GM12878 (cell line): ENCODE data around the gene HIVEP2. TPM values are rescaled to one million over a fixed set of nuclear protein-coding genes. Genes with fewer than 3 reads are reported as not detected.

Experiments
- ATAC-seq: fragments of 200-7000 bp; cut with Tn5 transposase; 3 replicates; pipeline ENCODE4 v1.9.1; 2020; ENCODE audit warnings: mild to moderate bottlenecking, moderate library complexity
- BruUV-seq: library from RNA; stranded (reverse); fragments of 400-500 nt; replicated peaks from 2 replicates; lab custom pipeline; 2021; lab: Mats Ljungman, UMichigan
- CTCF ChIA-PET: fragments of 300-600 bp; sonication (Branson Sonifier 250); formaldehyde crosslinking; extraction: SDS; loops from one replicate; lab custom pipeline; 2021; ENCODE audit warnings: inconsistent platforms; lab: Yijun Ruan, JAX
- POLR2A ChIA-PET: fragments of 350-600 bp; formaldehyde crosslinking; extraction: SDS; loops from one replicate; lab custom pipeline; 2021; ENCODE audit warnings: inconsistent platforms; lab: Charles Lee
- RAD21 ChIA-PET: fragments of 300-600 bp; sonication (Branson Sonifier 250); formaldehyde crosslinking; loops from one replicate; lab custom pipeline; 2023; ENCODE audit warnings: antibody characterized with exemption; ENCODE audit not compliant: unreplicated experiment; lab: Charles Lee
- SMC1A ChIA-PET: fragments of 300-600 bp; sonication (Branson Sonifier 250); formaldehyde crosslinking; loops from one replicate; lab custom pipeline; 2023; ENCODE audit not compliant: unreplicated experiment, uncharacterized antibody; lab: Charles Lee
- DNase-seq: peaks from one replicate; pipeline ENCODE4 v3.0.0-alpha.2; 2011; ENCODE audit warnings: low read depth, low spot score
- FAIRE-seq: peaks from 3 replicates; lab custom pipeline; 2011; peaks lifted over from hg19 to GRCh38; lab: Jason Lieb, UNC
- H2AFZ ChIP-seq: 2 replicates; pipeline ENCODE4 v1.6.0; 2011; ENCODE audit warnings: low read depth, low read length, control low read depth; ENCODE audit not compliant: control insufficient read depth
- H3K27ac ChIP-seq: 2 replicates; pipeline ENCODE4 v1.5.1; 2011; ENCODE audit warnings: control low read depth; ENCODE audit not compliant: control insufficient read depth, insufficient read depth
- H3K27me3 ChIP-seq, 2 experiments: replicated peaks in 1 of 2; 2 replicates each; pipeline versions ENCODE4 v1.6.0 to v1.6.1; 2011; ENCODE audit warnings: low read length in 1 of 2; ENCODE audit not compliant: control insufficient read depth in 2 of 2, insufficient read depth in 2 of 2
- H3K36me3 ChIP-seq, 2 experiments: 2 replicates each; pipeline ENCODE4 v1.5.1; 2011; ENCODE audit warnings: low read length in 1 of 2; ENCODE audit not compliant: control insufficient read depth in 2 of 2, insufficient read depth in 2 of 2
- H3K4me1 ChIP-seq: 2 replicates; pipeline ENCODE4 v1.6.1; 2011; ENCODE audit warnings: mild to moderate bottlenecking, low read length, moderate library complexity, mixed read lengths; ENCODE audit not compliant: control insufficient read depth, insufficient read depth
- H3K4me2 ChIP-seq: 2 replicates; pipeline ENCODE4 v1.6.0; 2011; ENCODE audit warnings: control low read depth; ENCODE audit not compliant: control insufficient read depth, insufficient read depth
- H3K4me3 ChIP-seq: fragments of 200-600 bp; sonication (generic); 2 replicates; pipeline ENCODE4 v1.5.1; 2016
- H3K79me2 ChIP-seq: 2 replicates; pipeline ENCODE4 v1.6.0; 2011; ENCODE audit warnings: low read length; ENCODE audit not compliant: control insufficient read depth, insufficient read depth
- H3K9ac ChIP-seq: 2 replicates; pipeline ENCODE4 v1.8.0; 2011; ENCODE audit warnings: low read length, control low read depth, mixed read lengths; ENCODE audit not compliant: control insufficient read depth, insufficient read depth
- H3K9me3 ChIP-seq: replicated peaks from 3 replicates; pipeline ENCODE4 v1.5.1; 2011; ENCODE audit warnings: mild to moderate bottlenecking, low read length; ENCODE audit not compliant: control insufficient read depth, insufficient read depth
- H4K20me1 ChIP-seq: 2 replicates; pipeline ENCODE4 v1.6.0; 2011; ENCODE audit not compliant: control insufficient read depth, insufficient read depth
- ASH2L ChIP-seq: fragments of 300-600, 200-600 bp; sonication (generic); IDR thresholded peaks from 2 replicates; pipeline ENCODE4 v1.6.1; 2017; ENCODE audit warnings: low read depth, mild to moderate bottlenecking, borderline replicate concordance
- FOXK2 ChIP-seq: fragments of 450-650 bp; IDR thresholded peaks from 2 replicates; pipeline ENCODE4 v1.6.1; 2017; ENCODE audit warnings: mild to moderate bottlenecking, moderate library complexity
- GATAD2B ChIP-seq: fragments of 450-650 bp; conservative IDR thresholded peaks from 2 replicates; pipeline ENCODE4 v1.6.1; 2017; ENCODE audit warnings: low read depth, mild to moderate bottlenecking, moderate library complexity
- IKZF1 ChIP-seq: fragments of 450-650 bp; conservative IDR thresholded peaks from 2 replicates; pipeline ENCODE4 v1.6.1; 2017; ENCODE audit warnings: antibody characterized with exemption, mild to moderate bottlenecking
- JUND ChIP-seq: IDR thresholded peaks from 2 replicates; pipeline ENCODE4 v1.6.1; 2012; ENCODE audit warnings: low read depth, mild to moderate bottlenecking, low read length, improper control_type of control experiment, moderate library complexity
- SMAD5 ChIP-seq: IDR thresholded peaks from 2 replicates; pipeline ENCODE4 v1.6.1; 2016; ENCODE audit warnings: antibody characterized with exemption, low read depth
- STAT1 ChIP-seq: fragments of 450-650 bp; conservative IDR thresholded peaks from 2 replicates; pipeline ENCODE4 v1.6.1; 2014; ENCODE audit warnings: antibody characterized with exemption, mild to moderate bottlenecking
- TCF3 ChIP-seq: IDR thresholded peaks from 2 replicates; pipeline ENCODE4 v1.6.1; 2012; ENCODE audit warnings: low read depth, mild to moderate bottlenecking, low read length, borderline replicate concordance; ENCODE audit not compliant: insufficient read depth
- YBX1 ChIP-seq: fragments of 450-650 bp; IDR thresholded peaks from 2 replicates; pipeline ENCODE4 v1.6.1; 2016; ENCODE audit warnings: antibody characterized with exemption
- WGBS: methylation state at CpG from one replicate; pipeline ENCODE4 v1.1.6; 2016; ENCODE audit warnings: low lambda C conversion rate; ENCODE audit not compliant: insufficient replicate concordance, insufficient coverage; ENCODE audit errors: missing lambda C conversion rate; 5-methylcytosine and 5-hydroxymethylcytosine counted together
- in situ Hi-C: fragments of 300-500 bp; cut with MboI; formaldehyde crosslinking; loops from 9 replicates; pipeline ENCODE4 v1.14.3; 2018; ENCODE audit warnings: mixed read lengths
- intact Hi-C: fragments of 100-400 bp; cut with micrococcal nuclease; formaldehyde crosslinking; loops from one replicate; pipeline ENCODE4 v1.14.2; 2022; ENCODE audit not compliant: unreplicated experiment
- polyA plus RNA-seq, 11 experiments: library from polyadenylated mRNA; depleted of rRNA in 4 of 11; unstranded in 6 of 11; stranded (reverse) in 5 of 11; fragments of >200 nt; fragmentation: Nextera tagmentation in 4 of 11; fragmentation: Illumina TruSeq in 1 of 11; extraction: Ambion mirVana in 4 of 11; extraction: Trizol in 1 of 11; gene quantifications; 1 replicate in 1 of 11; 2 replicates in 10 of 11; pipeline versions ENCODE4 v1.2.1 to v1.2.3, GENCODE V29; 2011 to 2016; ENCODE audit warnings: inconsistent platforms in 2 of 11, missing spikeins in 2 of 11, low read depth in 1 of 11
- total RNA-seq, 4 experiments: library from RNA; depleted of rRNA in 3 of 4; stranded (reverse); fragments of >200 nt in 3 of 4; fragmentation: Illumina TruSeq in 1 of 4; extraction: Trizol in 1 of 4; gene quantifications; 2 replicates each; pipeline versions ENCODE4 v1.2.1 to v1.2.3, GENCODE V29; 2013 to 2021
- TF ChIP-seq, protein P1 (sequence below): IDR thresholded peaks from 2 replicates; pipeline ENCODE4 v1.6.1; 2011; ENCODE audit warnings: borderline replicate concordance, low read depth, mild to moderate bottlenecking, moderate library complexity, low read length; ENCODE audit not compliant: insufficient read depth, poor library complexity, severe bottlenecking
- TF ChIP-seq, protein P2 (sequence below): fragments of 450-650 bp; IDR thresholded peaks from 2 replicates; pipeline ENCODE4 v1.6.1; 2018; ENCODE audit warnings: borderline replicate concordance, mild to moderate bottlenecking; ENCODE audit not compliant: partially characterized antibody
- TF ChIP-seq, protein P3 (sequence below): fragments of 450-650 bp; IDR thresholded peaks from 2 replicates; pipeline ENCODE4 v1.6.1; 2017; ENCODE audit warnings: low read depth, mild to moderate bottlenecking, moderate library complexity
- TF ChIP-seq, protein P4 (sequence below): fragments of 450-650 bp; IDR thresholded peaks from 2 replicates; pipeline ENCODE4 v1.6.1; 2016; ENCODE audit warnings: mild to moderate bottlenecking
- TF ChIP-seq, protein P5 (sequence below): IDR thresholded peaks from 2 replicates; pipeline ENCODE4 v1.6.1; 2012; ENCODE audit warnings: mild to moderate bottlenecking, low read depth, low read length

HIVEP2 gene
- total and polyA plus RNA-seq, 10 of the 15 experiments (the other 5 are each of a cell fraction or from before 2014, with no cell fraction given) = 1.2 to 15.7 (median 10.2) TPM

DNA sequence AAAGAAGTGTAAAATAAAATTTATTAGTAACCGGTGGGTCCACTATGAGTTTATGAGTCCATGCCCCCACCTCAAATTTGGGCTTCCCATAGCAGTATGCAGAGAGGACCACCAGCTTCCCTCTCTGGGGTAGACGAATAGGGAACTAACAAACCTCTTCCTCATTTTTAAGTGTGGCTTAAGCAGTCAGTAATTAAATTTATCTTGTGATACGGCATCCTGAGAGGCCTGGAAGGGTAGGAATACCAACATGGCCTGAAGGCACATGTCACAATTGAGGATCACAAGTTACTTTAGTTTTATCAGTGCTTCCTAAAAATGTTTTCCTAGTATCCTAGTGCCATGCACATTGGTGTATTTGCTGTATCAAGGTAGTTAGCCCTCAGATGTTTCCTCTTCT, 239.9 kb downstream of the HIVEP2 start:
- H3K9me3 ChIP-seq = no peaks in the 10 kb centered on the region; the same call in 2 of the 3 replicates
- intact Hi-C loops (no loop called here), in situ Hi-C loops (no loop called here)
- peaks cover 12% of the 10 kb centered on the region for H3K4me1 ChIP-seq
- DNase-seq (no peak), FAIRE-seq (no peak), ATAC-seq (no peak)
- no peak overlapping the region for H3K4me2 ChIP-seq
- RAD21 ChIA-PET = no interaction called here
- H3K27me3 ChIP-seq = no peaks in the 10 kb centered on the region
- CTCF ChIA-PET = interaction anchor here (1.3 kb wide), 1 partner anchor 13 kb away, joined by 4 read pairs; no protein-coding TSS in a partner anchor
- H2AFZ ChIP-seq = no peak overlapping the region
- no peaks in the 10 kb centered on the region for H4K20me1 ChIP-seq
- POLR2A ChIA-PET = interaction anchor here (0.6 to 1.0 kb wide), 2 partner anchors 19 to 264 kb away, joined by 3 to 5 read pairs; no protein-coding TSS in a partner anchor
- H3K79me2 ChIP-seq = no peaks in the 10 kb centered on the region
- no peak overlapping the region for H3K27ac ChIP-seq
- no peak overlapping the region for H3K9ac ChIP-seq
- no TSS peak for BruUV-seq
- no peak overlapping the region for H3K4me3 ChIP-seq
- H3K36me3 ChIP-seq = no peaks in the 10 kb centered on the region
- SMC1A ChIA-PET = interaction anchor here (1.2 to 3.0 kb wide), 3 partner anchors 10 to 42 kb away, joined by 3 to 16 read pairs (median 5); no protein-coding TSS in a partner anchor
- 63% methylated on average over 3 of the region's 3 CpGs for WGBS
- TF ChIP-seq SMAD5 = no peak
- no peak for TF ChIP-seq STAT1
- TF ChIP-seq, protein P1, sequence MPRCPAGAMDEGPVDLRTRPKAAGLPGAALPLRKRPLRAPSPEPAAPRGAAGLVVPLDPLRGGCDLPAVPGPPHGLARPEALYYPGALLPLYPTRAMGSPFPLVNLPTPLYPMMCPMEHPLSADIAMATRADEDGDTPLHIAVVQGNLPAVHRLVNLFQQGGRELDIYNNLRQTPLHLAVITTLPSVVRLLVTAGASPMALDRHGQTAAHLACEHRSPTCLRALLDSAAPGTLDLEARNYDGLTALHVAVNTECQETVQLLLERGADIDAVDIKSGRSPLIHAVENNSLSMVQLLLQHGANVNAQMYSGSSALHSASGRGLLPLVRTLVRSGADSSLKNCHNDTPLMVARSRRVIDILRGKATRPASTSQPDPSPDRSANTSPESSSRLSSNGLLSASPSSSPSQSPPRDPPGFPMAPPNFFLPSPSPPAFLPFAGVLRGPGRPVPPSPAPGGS = no peak
- TF ChIP-seq IKZF1 = no peak
- no peak for TF ChIP-seq FOXK2
- TF ChIP-seq, protein P2, sequence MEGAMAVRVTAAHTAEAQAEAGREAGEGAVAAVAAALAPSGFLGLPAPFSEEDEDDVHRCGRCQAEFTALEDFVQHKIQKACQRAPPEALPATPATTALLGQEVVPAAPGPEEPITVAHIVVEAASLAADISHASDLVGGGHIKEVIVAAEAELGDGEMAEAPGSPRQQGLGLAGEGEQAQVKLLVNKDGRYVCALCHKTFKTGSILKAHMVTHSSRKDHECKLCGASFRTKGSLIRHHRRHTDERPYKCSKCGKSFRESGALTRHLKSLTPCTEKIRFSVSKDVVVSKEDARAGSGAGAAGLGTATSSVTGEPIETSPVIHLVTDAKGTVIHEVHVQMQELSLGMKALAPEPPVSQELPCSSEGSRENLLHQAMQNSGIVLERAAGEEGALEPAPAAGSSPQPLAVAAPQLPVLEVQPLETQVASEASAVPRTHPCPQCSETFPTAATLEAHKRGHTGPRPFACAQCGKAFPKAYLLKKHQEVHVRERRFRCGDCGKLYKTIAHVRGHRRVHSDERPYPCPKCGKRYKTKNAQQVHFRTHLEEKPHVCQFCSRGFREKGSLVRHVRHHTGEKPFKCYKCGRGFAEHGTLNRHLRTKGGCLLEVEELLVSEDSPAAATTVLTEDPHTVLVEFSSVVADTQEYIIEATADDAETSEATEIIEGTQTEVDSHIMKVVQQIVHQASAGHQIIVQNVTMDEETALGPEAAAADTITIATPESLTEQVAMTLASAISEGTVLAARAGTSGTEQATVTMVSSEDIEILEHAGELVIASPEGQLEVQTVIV = no peak
- TF ChIP-seq, protein P3, sequence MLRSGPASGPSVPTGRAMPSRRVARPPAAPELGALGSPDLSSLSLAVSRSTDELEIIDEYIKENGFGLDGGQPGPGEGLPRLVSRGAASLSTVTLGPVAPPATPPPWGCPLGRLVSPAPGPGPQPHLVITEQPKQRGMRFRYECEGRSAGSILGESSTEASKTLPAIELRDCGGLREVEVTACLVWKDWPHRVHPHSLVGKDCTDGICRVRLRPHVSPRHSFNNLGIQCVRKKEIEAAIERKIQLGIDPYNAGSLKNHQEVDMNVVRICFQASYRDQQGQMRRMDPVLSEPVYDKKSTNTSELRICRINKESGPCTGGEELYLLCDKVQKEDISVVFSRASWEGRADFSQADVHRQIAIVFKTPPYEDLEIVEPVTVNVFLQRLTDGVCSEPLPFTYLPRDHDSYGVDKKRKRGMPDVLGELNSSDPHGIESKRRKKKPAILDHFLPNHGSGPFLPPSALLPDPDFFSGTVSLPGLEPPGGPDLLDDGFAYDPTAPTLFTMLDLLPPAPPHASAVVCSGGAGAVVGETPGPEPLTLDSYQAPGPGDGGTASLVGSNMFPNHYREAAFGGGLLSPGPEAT = no peak
- TF ChIP-seq, protein P4, sequence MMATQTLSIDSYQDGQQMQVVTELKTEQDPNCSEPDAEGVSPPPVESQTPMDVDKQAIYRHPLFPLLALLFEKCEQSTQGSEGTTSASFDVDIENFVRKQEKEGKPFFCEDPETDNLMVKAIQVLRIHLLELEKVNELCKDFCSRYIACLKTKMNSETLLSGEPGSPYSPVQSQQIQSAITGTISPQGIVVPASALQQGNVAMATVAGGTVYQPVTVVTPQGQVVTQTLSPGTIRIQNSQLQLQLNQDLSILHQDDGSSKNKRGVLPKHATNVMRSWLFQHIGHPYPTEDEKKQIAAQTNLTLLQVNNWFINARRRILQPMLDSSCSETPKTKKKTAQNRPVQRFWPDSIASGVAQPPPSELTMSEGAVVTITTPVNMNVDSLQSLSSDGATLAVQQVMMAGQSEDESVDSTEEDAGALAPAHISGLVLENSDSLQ = no peak
- TF ChIP-seq TCF3 = no peak
- TF ChIP-seq, protein P5, sequence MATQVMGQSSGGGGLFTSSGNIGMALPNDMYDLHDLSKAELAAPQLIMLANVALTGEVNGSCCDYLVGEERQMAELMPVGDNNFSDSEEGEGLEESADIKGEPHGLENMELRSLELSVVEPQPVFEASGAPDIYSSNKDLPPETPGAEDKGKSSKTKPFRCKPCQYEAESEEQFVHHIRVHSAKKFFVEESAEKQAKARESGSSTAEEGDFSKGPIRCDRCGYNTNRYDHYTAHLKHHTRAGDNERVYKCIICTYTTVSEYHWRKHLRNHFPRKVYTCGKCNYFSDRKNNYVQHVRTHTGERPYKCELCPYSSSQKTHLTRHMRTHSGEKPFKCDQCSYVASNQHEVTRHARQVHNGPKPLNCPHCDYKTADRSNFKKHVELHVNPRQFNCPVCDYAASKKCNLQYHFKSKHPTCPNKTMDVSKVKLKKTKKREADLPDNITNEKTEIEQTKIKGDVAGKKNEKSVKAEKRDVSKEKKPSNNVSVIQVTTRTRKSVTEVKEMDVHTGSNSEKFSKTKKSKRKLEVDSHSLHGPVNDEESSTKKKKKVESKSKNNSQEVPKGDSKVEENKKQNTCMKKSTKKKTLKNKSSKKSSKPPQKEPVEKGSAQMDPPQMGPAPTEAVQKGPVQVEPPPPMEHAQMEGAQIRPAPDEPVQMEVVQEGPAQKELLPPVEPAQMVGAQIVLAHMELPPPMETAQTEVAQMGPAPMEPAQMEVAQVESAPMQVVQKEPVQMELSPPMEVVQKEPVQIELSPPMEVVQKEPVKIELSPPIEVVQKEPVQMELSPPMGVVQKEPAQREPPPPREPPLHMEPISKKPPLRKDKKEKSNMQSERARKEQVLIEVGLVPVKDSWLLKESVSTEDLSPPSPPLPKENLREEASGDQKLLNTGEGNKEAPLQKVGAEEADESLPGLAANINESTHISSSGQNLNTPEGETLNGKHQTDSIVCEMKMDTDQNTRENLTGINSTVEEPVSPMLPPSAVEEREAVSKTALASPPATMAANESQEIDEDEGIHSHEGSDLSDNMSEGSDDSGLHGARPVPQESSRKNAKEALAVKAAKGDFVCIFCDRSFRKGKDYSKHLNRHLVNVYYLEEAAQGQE = no peak
- no peak for TF ChIP-seq GATAD2B
- no peak for TF ChIP-seq YBX1
- TF ChIP-seq ASH2L = no peak
- no peak for TF ChIP-seq JUND
